Suppressor macrophage (primary cell): ENCODE results near the gene NPB.
"Not testable (repeated sequence)": the region's sequence is repeated elsewhere in the genome, so short reads cannot be mapped to it uniquely, and the experiment has no call there.

Experiments used
- DNase-seq, 4 experiments: peaks; one replicate each; pipeline ENCODE4 v3.0.0-alpha.2; 2020 to 2022

The NPB gene

GRCh38 chr17:81912441-81913309 is 10.6 kb downstream of the NPB start:
- DNase-seq = no peak

- no peak for DNase-seq
These were observed 11.5 kb downstream of the NPB start for GRCh38 chr17:81913394-81914102.

- DNase-seq = no peak
These were observed 12.2 kb downstream of the NPB start for GRCh38 chr17:81914103-81914850.

- no peak for DNase-seq
These were observed 13.3 kb downstream of the NPB start for GRCh38 chr17:81915331-81915730.

GRCh38 chr17:81916234-81917001 is 14.4 kb downstream of the NPB start:
- peak; percentile 67 to 81 (median 80) for DNase-seq

- peak; percentile 89 to 95 (median 93) for DNase-seq
These were observed 15.7 kb downstream of the NPB start, which contains the start of gene SIRT7 for GRCh38 chr17:81917565-81918332. Gene SIRT7 (minus strand): TSS chr17:81918176. CDS start chr17:81918131, 45 bp downstream.

- DNase-seq = not testable (repeated sequence)
These were observed 16.3 kb downstream of the NPB start for GRCh38 chr17:81918333-81918669.

- peak; percentile 21 to 45 (median 32) for DNase-seq
These were observed 17.0 kb downstream of the NPB start for GRCh38 chr17:81918832-81919545.

- peak; percentile 52 to 79 (median 74) for DNase-seq
These were observed 18.8 kb downstream of the NPB start for GRCh38 chr17:81920612-81921536.

- DNase-seq = no peak
These were observed 19.5 kb downstream of the NPB start for GRCh38 chr17:81921537-81921862.

GRCh38 chr17:81921996-81922565 is 20.0 kb downstream of the NPB start:
- no peak for DNase-seq

GRCh38 chr17:81922566-81923301 is 20.7 kb downstream of the NPB start:
- peak; percentile 9 to 41 (median 36) for DNase-seq

- peak; percentile 89 to 95 (median 92) for DNase-seq
These were observed 21.5 kb downstream of the NPB start for GRCh38 chr17:81923302-81924260.

GRCh38 chr17:81924557-81925532 is 22.8 kb downstream of the NPB start:
- peak in 3 of 4 experiments; percentile 24 to 51 (median 32) for DNase-seq

- DNase-seq = no peak
These were observed 23.9 kb downstream of the NPB start for GRCh38 chr17:81925860-81926450.
